ENCODE measurements around the gene PIEZO1. TPM values are rescaled to one million over a fixed set of nuclear protein-coding genes. Genes with fewer than 3 reads are reported as not detected.
"Not testable (repeated sequence)": the region's sequence is repeated elsewhere in the genome, so short reads cannot be mapped to it uniquely, and the experiment has no call there.

The PIEZO1 gene
- total RNA-seq, 1 experiment from 2014 or later = 226 TPM

DNA sequence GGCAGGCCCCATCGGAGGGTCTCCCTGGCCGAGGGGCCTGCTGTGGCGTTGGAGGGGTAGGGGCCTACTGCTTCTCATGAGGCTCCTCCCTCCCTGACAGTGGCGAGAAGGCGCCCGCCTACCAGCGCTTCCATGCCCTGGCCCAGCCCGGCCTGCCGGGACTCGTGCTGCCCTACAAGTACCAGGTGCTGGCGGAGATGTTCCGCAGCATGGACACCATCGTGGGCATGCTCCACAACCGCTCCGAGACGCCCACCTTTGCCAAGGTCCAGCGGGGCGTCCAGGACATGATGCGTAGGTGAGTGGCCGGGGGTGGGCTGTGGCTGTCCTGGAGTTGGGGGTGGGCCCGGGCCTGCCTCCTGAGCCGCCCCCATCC, 20.3 kb upstream of the PIEZO1 start:
- DNase-seq (ENCODE audit: low spot score) = no peak

DNA sequence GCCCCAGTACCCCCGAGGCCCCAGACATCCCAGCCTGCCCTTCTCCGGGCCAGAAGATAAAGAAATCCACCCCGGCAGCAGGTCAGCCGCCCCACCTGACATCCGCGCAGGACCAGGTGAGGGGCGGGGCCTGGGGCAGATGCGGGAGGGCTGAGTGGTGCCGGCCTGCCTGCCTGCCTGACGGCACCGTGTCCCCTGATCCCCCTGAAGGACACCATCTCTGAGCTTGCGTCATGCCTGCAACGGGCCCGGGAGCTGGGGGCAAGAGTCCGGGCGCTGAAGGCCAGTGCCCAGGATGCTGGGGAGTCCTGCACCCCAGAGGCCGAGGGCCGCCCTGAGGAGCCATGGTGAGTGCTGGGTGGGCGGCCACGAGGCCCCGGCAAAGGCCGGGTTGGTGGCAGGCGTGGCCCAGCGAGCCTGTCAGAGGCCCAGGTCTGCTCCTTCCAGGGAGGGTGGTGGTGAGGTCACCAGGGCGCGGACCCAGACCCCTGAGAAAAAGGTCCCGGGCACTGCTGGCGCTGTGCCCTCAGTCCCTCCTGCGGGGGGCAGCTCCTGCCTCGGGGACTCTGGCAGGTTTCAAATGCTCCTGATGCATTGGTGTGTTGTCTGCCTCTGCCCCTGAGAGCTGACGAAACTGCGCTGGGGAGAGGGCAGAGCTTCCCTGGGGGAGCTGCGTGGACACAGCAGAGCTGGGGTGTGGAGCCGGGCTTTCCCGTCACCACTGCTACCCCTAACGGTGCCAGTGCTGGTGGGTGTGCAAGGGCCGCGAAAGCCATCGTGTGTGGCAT, 19.7 kb upstream of the PIEZO1 start:
- DNase-seq (ENCODE audit: low spot score) = no peak

DNA sequence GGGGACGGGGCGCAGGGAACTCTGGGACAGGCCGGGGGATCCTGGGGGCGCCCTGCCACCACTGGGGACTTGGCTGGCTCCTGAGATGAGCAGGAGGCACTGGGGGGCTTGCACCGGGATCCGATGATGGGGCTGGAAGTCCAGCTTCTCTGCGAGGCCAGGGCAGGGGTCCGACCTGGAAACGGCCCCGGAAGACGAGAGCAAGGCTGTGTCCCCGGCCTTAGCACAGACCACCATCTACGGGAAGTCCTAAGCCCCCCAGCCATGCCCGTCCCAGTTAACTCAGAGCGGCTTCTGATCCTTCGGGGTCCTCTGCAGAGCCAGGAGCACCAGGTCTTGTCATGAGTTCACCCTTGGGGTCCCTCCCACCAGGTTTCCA, 19.1 kb upstream of the PIEZO1 start:
- no peak for DNase-seq (ENCODE audit: low spot score)

DNA sequence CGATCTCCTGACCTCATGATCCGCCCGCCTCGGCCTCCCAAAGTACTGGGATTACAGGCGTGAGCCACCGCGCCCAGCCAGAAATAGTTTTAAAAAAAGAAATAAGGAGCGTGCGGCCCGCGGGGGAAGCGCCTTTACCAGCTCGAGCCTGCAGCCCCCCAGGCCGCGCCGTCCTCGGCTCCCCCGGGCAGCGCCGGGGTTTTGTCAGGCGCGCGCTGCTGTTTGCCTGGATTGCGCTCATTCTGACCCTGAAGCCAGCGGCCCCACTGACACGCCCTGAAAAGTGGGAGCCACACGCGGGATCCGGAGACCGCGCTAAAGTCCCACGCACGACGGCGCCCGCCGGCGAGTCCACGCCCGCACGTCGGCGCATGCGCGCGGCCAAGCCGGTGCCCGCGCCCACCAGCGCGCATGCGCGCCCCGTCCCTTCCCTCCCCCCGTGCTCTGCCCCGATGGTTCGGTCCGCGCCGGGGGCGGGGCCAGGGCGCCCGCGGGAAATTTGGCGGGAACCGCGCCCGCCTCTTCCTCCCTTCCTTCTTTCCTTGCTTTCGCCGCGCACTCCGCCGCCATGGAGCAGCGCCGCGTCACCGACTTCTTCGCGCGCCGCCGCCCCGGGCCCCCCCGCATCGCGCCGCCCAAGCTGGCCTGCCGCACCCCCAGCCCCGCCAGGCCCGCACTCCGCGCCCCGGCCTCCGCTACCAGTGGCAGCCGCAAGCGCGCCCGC, 18.4 kb upstream of the PIEZO1 start, which contains the start of gene CDT1:
CDT1 (plus strand) TSS at position 526 of the 724 bp plus-strand sequence; CDS start at position 569, 43 bp downstream.
- peak; percentile 69 for DNase-seq (ENCODE audit: low spot score)

DNA sequence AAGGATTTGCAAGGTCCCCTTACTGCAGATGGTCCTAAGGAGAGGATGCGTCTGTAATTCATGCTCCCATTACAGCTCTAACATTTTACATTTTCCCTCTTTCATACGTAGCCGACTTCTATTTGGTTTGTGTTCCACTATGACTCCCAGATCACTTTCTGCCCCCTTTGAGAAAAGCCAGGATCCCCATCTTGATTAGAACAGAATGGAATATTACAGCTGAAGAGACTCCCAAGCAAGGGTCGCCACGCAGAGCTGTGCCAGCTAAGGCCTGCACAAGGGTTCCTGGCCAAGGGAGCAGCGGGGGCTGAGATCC, 15.2 kb upstream of the PIEZO1 start:
- DNase-seq (ENCODE audit: low spot score) = no peak

GRCh38 chr16:88799569-88800276, 14.7 kb upstream of the PIEZO1 start:
- no peak for DNase-seq (ENCODE audit: low spot score)

- DNase-seq (ENCODE audit: low spot score) = no peak
These were observed 13.9 kb upstream of the PIEZO1 start for GRCh38 chr16:88798772-88799455.

- no peak for DNase-seq (ENCODE audit: low spot score)
These were observed 13.1 kb upstream of the PIEZO1 start for GRCh38 chr16:88798073-88798472.

DNA sequence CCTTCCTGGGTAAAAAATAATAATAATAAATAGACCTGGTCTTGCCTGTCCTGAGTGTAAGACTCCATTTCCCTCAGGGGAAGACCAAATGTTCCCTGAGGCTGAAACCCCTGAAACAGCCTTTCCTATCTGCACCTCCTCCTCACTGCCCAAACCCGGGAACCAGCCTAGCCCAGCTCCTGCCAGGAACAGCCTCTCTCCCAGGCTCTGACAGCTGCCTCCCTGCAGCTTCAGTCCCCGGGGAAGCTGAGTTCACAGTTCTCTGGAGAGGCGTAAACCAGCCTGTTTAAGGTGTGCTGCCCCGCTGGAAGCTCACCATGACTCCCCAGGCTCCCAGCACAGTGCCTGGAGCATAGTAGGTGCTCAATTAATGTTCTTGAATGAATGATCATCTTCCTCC, 11.3 kb upstream of the PIEZO1 start:
- DNase-seq (ENCODE audit: low spot score) = no peak

GRCh38 chr16:88793251-88793954, 8.4 kb upstream of the PIEZO1 start:
- no peak for DNase-seq (ENCODE audit: low spot score)

DNA sequence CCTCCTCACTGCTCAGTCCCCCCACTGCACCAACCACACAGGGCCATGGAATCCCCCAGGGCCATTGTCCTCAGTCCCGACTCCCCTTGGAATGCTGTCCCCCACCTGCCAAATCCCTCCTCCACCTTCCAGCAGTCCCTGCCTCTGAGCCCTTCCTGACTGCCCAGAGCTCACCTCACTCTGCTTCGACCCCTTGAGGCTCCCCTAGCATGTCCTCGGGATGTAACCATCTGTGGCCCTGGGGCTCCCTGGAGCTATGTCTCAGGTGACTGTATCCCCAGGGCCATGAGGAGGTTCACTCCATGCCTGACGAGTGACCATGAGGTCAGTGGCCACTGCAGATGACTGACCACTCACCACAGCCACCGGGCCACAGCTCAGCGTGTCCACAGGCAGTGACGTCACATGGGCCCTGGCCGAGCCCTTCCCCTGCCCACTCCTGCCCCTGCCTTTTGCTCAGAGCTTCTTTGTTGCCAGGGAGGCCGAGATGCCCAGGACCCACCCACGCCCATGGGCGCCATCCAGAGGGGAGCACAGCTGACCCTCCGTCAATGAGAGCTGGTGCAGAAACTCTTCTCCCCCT, 7.7 kb upstream of the PIEZO1 start:
- no peak for DNase-seq (ENCODE audit: low spot score)

DNA sequence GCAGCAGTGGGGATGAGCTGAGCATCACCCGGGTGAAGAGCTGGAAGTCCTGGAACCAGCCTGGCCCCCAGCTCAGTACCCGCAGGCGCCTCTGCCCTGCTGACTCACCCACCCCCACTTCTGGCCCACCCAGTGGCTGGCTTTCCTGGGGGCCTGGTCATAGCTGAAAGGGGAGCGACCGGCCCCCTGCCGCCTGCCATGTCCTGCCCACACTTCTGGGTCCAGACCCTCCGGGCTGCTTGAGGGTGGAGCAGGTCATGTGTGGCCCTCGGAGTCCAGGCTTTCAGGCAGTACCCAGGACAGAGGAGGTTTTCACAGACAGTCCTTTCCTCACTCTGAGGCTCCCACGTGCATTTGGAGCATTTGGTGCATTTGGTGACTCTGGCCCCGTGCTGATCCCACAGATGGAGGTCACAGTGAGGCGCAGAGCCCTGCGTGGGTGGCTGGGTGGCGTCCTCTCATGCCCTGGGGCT, 7.1 kb upstream of the PIEZO1 start:
- no peak for DNase-seq (ENCODE audit: low spot score)

DNA sequence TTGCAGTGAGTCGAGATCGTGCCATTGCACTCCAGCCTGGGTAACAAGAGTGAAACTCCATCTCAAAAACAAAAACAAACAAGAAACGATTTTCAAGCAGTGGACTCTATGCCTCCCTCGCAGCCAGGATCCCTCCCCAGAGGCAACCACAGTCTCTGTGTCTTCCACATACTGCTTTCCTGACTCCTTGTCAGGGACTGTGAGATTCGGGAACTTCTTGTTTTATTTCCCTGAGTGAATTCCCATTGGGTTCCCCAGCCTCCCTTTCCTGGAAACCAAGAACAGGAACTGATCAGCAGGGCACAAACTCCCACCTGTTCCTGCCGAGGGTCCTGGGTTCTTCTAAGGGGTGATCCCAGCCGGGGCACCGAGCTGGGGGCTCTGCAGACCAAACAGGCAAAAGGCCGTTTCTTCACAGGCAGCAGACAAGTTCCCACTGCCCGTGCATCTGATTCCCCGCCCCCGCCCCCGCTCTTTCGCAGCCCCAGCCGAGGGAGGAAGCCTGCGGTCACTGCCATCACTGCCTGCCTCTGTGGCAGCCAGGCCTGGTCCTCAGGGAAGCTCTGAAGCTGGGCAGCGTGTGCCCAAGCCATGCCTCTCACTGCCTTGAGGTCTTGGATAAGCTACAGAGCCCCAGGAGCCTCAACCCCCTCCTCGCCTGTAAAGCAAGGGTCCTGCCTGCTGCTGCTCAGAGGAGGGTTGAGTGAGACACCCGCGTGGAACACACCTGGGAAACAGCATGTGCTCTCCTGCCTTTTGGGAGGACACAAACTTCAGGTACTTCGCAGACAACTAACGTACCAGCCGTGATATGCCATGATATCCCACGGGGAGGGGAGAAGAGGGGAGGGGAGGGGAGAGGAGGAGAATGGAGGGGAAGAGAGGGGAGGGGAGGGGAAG, 5.5 kb upstream of the PIEZO1 start:
- no peak for DNase-seq (ENCODE audit: low spot score)

DNA sequence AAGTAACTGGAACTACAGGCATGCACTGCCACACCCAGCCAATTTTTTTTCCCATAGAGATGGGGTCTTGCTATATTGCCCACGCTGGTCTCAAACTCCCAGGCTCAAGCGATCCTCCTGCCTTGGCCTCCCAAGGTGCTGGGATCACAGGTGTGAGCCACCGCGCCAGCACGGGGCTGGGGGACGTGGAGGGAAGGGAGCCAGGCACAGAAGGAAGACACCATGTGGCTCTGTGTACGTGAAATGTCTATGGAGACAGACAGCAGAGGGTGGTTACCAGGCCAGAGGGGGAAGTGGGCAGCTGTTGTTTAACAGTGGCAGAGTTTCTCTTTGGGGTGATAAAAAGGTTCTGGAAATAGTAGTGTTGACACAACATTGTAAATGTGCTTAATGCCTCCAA, 4.6 kb upstream of the PIEZO1 start:
- DNase-seq (ENCODE audit: low spot score) = no peak

DNA sequence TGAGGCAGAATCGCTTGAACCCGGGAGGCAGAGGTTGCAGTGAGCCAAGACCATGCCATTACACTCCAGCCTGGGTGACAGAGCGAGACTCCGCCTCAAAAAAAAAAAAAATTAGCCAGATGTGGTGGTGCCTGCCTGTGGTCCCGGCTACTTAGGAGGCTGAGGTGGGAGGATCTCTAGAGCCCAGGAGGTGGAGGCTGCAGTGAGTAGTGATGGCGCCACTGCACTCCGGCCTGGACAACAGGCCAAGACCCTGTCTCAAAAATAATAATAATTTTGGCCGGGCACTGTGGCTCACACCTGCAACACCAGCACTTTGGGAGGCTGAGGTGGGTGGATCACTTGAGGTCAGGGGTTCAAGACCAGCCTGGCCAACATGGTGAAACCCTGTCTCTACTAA, 3.7 kb upstream of the PIEZO1 start:
- DNase-seq (ENCODE audit: low spot score) = not testable (repeated sequence)

DNA sequence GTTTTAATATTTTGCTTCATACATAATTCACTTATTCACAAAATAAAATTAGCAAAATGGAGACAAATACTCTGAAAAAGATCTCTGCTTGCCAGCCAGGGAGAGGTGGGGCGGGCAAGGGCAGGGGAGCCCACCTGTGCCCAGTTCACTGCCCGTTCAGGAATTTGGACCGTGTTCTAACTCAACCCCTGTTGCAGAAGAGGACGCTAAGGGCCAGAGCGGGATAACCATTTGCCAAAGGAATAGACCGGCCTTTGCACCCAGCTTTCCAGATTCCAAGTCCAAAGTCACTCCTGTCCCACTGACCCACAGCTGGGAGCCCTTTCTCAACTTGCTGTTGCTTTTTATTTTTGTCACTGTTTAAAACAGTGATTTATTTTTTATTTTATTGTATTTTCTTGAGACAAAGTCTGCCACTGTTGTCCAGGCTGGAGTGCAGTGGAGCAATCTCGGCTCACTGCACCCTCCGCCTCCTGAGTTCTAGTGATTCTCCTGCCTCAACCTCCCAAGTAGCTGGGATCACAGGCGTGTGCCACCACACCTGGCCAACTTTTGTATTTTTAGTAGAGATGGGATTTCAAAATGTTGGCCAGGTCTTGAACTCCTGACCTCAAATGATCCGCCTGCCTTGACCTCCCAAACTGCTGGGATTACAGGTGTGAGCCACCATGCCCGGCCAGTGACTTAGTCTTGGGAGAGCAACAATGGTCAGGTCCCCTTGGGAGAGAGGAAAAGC, 2.7 kb upstream of the PIEZO1 start:
- DNase-seq (ENCODE audit: low spot score) = no peak

DNA sequence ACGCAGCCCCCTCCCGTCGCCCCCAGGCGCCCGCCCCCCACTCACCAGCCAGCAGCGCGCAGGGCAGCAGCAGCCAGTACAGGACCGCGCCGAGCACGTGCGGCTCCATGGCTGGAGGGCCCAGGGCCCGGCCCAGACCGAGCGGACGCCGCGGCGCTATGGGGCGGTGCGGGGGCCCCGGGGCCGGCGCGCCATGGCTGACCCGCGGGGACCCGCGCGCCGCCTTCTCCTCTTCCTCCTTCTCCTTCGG, 239 bp downstream of the PIEZO1 start:
- no peak for DNase-seq (ENCODE audit: low spot score)

DNA sequence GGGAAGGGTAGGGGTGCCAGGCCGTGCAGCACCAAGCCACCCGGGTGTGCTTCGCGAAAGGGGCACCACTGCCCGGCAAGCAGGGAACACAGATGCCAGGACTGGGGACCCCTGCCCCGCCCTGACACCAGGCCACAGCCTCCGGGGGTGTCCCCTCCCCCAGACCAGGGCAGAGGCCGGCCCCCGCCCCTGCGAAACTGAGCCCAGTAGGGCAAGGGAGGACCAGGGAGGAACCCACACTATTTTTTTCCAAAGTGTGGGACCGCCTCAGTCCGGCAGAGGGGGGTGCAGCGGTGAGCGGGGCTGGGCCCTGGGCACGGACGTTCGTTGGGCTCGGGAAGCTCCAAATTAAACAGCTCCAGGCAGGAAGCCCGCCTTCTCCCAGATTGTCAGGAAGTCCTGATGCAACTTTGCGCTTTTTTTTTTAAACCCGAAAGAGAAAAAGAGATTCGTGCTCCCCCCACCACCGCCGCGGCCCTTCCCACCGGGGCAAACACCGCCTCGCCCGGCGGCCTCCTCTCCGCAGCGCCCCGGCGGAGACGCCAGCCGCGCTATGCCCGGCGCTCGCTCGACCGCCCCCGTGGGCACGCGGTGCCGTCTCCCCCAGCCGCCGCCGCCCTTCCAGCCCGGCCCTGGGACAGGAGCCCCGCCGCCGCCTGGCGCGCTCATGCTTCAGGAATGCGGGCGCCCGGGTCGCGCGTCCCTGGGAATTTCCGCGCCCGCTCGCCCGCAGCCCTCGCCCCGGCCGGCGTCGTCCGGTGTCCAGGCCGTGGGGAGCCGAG, 755 bp downstream of the PIEZO1 start:
- DNase-seq (ENCODE audit: low spot score) = peak; percentile 59
